ENCODE results near the gene ZMAT5. TPM values are rescaled to one million over a fixed set of nuclear protein-coding genes. Genes with fewer than 3 reads are reported as not detected.

Gene ZMAT5
- total and polyA plus RNA-seq, 9 of the 15 experiments (the other 6 are each of a cell fraction or from before 2014, with no cell fraction given), result 2.0 to 25.2 (median 11.9) TPM

DNA sequence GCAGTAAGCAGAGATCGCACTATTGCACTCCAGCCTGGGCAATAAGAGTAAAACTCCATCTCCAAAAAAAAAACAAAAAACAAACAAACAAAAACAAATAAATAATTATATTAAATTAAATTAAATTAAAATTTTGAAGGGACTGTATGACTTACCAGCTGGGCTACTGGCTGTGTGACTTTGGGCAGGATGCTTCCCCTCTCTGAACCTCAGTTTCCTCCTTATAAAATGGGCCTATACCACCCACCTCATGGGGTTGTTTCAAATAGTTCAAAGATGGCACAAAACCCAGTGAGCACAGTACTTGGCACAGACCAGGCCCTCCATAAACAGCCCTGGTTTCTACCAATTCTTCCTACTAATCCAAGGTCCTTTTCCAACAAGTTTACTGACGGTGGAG lies 36.4 kb upstream of the ZMAT5 start (continued):
- TF ChIP-seq, protein P1, sequence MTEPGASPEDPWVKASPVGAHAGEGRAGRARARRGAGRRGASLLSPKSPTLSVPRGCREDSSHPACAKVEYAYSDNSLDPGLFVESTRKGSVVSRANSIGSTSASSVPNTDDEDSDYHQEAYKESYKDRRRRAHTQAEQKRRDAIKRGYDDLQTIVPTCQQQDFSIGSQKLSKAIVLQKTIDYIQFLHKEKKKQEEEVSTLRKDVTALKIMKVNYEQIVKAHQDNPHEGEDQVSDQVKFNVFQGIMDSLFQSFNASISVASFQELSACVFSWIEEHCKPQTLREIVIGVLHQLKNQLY (CRISPR knock-in tag; conservative IDR thresholded peaks at IDR 0.05), result no peak
- TF ChIP-seq ZNF41 (CRISPR knock-in tag; conservative IDR thresholded peaks at IDR 0.05), result no peak

DNA sequence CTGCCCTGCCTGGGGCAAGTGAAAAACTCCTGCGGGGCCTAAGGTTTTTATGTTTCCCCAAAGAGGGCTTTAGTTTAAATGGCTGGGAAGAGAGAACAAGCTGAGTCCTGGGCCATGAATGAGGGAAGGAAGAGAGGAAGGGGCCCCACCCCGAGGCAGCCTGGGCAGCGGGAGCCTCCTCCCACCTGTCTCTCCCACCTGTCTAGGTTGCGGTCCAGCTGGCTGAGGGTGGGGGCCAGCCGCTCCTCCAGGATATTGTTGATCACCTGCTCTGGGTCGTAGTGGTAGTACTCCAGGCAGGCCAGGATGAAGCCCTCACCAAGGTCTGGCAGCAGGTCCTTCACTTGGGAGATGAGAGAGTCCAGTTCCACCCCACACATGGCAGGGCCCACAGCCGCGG lies 35.0 kb upstream of the ZMAT5 start:
- Histone ChIP-seq H3K4me1 (replicated peaks in 1 of 2; ENCODE audit: control insufficient read depth in 2 of 2, insufficient read depth in 2 of 2, low read length in 2 of 2) (peaks cover 20 to 29% of the 10 kb centered on the region in 2 experiments), H3K9me1 (ENCODE audit: control insufficient read depth, insufficient read depth, low read length) (no peaks in the 10 kb centered on the region), H3K36me3 (ENCODE audit: control insufficient read depth, insufficient read depth, low read length) (peaks cover 80% of the 10 kb centered on the region), H4K20me1 (replicated peaks; ENCODE audit: control insufficient read depth, insufficient read depth, low read length) (no peaks in the 10 kb centered on the region), H3K4me2 (ENCODE audit: insufficient read depth, low read length) (no peak overlapping the region), H2AFZ (ENCODE audit: low read depth, low read length) (no peak overlapping the region), H3K9ac (ENCODE audit: insufficient read depth in 1 of 2, low read depth in 2 of 2, low read length in 2 of 2) (no peak overlapping the region; a peak in 1 of 4 replicates), H3K4me3 (no peak overlapping the region), H3K27ac (ENCODE audit: extremely low read depth, low read depth, low read length) (no peak overlapping the region), H3K27me3 (ENCODE audit: control insufficient read depth in 2 of 2, insufficient read depth in 2 of 2, low read length in 2 of 2) (no peaks in the 10 kb centered on the region), H3K9me3 (replicated peaks; ENCODE audit: control insufficient read depth, insufficient read depth, low read depth, low read length) (no peaks in the 10 kb centered on the region), H3K79me2 (ENCODE audit: control insufficient read depth, insufficient read depth, low read length) (no peaks in the 10 kb centered on the region)
- FAIRE-seq, result no peak
- intact Hi-C loops (cut with micrococcal nuclease), result no loop called here
- no TSS peak for BruUV-seq (replicated peaks)
- in situ Hi-C loops (cut with MboI), result no loop called here
- DNase-seq (ENCODE audit: extremely low read depth in 1 of 4, low spot score in 3 of 4), result no peak
- ATAC-seq, result no peak
- POLR2A ChIA-PET, result interaction anchor here (0.6 kb wide), 1 partner anchor 159 kb away, joined by 3 read pairs; no protein-coding TSS in a partner anchor
- WGBS (ENCODE audit: insufficient coverage, low coverage, missing lambda C conversion rate), result 91% methylated on average over 7 of the region's 8 CpGs
- no peak for TF ChIP-seq CHD4 (IDR thresholded peaks at IDR 0.05; ENCODE audit: insufficient read depth, insufficient replicate concordance, low read depth, low read length, poor library complexity, severe bottlenecking)
- CTCF ChIA-PET (ENCODE audit: low intra/inter-chr PET ratio), result no interaction called here
